Bone marrow (tissue), 2 donors: Measurements from ENCODE around the gene AP3B1.

Experiments used
- DNase-seq, 2 donors: peaks; one replicate each; lab custom pipeline; 2025; lab: John Stamatoyannopoulos, UW

Gene AP3B1

GRCh38 chr5:78003919-78004318 lies 290.6 kb downstream of the AP3B1 start:
- DNase-seq: no peak

DNA sequence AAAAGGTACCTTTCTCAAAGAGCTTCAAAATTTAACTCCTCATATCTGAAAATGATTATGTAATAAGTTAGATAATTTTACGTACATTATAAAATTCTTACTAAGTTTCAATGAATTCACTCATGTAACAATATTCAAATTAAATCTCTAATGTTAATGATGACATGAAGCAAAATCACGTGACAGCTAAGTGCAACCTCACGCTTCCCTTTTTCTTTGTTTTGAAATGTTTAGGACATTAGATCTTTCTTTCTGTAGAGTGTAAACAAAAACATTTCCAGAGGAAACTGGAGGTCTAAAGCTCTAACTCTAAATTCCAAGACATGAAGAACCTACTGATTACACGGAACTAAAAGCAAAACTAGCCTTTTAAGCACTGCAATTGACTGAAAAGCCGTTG lies 291.0 kb downstream of the AP3B1 start:
- no peak for DNase-seq

DNA sequence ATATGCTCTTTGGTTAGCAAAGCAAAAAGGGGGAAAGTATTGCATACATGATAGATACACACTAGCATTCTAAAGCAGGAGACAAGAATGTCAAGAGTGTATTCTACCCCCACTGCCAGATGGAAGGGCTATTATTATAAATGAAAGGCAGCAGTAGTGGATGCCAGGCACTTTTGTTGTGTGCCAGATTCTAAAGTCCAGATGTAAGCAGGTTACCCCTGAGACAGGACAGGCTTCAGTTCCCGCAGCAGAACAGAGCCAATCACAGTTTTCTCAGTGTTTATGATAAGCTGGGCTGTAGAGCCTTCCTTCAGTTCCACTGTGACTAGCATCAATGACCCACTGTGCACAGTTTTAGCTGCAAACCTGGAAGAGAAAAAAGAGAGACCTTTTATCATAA lies 291.8 kb downstream of the AP3B1 start:
- no peak for DNase-seq

DNA sequence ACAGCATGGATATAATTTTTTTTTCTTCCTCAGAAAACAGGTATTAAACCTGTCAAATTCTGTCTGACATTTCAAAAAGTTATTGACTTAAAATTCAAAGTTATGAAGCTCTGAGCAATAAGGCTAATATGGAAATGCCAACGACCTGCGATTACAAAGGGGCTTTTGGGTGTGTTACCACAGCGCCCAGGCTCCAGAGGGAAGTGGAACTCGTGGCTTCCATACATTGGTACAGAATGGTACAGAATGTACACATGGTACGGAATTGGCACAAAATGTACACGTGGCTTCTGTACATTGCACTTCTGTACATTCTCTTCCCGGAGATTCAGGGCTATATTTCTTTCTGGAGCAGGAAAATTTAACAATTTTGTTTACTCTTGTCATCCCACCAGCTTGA lies 293.3 kb downstream of the AP3B1 start:
- no peak for DNase-seq

DNA sequence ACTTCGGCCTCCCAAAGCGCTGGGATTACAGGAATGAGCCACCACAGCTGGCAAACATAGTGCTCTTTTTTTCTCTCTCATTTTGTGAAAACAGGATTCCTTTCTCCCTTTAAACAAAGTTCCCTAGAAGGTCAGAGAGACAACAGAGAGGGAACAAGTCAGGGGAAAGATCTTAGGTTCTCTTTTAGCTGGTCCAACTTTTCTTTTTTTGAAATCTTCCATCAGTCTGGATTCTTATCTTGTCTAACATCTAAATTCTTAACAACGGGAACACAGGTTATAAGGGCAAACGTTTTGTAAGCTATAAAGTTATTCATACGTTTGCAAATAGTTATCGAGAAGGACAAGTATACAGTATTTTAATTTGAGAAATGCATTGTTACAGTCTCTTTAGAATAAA lies 294.3 kb downstream of the AP3B1 start:
- DNase-seq: no peak

DNA sequence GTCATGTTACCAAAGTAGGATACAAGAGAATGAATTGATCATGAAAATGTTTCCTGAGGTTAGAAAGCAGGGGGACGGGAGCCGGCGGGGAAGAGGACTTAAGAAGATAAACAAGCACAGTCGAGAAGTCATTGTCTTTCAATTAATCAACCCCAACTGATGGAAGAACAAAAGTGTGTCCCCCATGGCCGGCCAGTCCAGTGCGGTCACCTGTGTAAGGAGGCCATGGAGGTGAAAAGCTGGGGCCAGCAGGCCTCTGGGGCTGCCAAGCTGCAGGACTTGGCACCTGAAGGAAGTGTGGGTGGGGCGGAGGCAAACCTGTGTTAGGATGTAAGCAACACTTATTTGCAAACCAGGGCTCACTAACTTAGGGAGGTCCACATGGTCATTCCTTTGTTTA lies 295.1 kb downstream of the AP3B1 start:
- DNase-seq: no peak

DNA sequence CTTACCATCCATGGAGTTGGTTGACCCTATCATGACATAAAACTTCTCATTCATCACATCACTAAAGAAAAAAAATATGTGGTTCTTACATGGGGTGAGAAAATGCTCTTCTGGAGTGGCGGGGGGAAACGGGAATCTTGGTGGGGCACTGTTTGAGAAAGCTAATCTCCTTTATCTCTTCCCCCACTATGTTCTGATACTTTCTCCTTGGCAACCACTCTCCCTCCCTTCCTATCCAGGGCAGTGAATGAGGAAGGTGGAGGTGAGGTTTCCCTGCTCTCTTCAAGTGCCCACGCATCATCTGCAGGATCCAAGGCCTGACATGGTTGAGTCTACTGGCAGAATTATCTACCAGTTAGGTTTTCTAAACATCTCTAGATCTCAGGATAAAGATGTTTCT lies 297.6 kb downstream of the AP3B1 start:
- no peak for DNase-seq

DNA sequence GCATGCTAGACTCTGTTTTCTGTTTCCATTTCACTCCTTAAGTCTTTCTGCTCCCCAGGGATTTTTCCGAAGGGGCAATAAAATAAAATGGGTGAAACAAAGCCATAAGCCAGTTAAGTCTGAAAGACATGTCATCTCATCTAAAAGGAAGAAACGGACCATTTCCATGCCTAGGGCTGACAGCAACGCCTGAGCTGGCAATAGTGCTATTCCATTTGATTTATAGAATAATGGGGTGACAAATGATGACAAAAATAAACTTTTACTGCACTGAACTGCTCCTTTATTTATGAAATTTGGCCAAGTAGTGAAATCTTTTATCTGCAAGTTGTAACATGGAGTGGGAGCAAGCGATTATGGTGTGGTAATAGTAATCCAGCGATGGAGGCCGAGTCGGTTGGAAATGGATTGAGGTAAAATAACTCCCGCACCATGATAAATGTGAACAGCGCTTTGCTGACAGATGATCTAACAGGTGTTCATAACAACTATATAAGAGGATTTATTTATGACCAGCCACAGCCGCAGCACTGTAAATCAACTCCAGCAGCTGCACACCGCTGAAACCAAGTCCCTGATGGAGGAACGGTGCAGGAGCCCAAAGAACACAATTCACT lies 298.6 kb downstream of the AP3B1 start:
- DNase-seq: no peak

DNA sequence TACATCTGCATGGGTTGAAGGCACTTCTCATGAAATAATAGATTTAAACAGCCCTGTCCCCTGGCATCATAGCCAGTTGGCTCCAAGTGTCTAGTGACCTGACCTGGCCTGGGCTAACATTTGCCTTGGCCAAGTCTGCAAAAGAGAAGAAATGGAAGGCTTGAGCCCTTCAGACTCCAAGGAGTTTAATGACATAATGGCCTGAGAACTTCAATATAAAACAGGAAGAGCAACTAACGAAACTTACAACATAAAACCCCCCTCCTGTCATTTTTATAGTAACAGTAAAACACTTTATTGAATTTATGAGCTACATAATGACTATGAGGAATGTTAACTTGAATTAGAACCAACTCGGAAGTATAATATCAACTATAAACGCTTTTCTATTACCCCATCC lies 299.6 kb downstream of the AP3B1 start:
- no peak for DNase-seq

DNA sequence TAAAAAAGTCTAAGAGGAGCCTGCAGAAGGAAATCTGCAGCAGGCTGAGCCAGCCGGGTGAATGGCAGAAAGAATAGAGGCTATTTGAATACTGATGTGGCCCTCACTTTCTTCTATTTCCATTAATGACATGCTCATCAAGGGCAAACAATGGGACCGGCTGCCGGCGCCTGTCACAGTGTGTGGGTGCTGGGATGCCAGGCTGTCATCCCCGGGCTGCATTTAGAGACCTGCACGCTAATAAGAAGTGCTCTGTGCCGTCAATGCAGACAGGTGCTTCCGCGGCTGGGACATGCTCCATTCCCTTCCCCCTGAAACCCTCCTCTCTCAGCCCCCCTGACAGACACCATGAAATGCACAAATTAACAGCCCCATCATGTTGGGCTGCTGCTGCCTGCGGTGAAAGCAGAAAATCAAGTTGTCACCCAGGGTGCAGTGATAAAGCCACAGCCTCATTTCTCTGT lies 300.6 kb downstream of the AP3B1 start:
- no peak for DNase-seq

GRCh38 chr5:77993141-77993854 lies 301.2 kb downstream of the AP3B1 start:
- DNase-seq: no peak

DNA sequence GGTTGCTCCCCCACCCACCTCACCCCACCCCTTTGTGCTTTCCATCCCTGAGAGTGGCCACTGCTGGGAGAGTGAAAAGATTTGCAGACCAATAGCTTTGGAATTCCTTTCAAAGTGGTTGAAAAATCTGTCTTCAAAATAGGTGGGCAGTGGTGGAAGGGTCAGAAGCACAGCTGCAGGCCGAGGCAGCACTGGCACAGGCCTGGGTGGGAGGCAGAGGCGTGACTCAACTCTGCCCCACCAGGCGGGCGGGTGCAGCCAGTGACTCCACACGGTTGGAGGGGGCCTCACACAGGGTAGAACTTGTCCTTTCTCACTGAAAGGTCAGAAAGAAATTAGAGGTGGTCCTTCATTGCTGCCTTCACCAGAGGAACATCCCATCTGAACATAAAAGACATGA lies 303.4 kb downstream of the AP3B1 start:
- DNase-seq: no peak

DNA sequence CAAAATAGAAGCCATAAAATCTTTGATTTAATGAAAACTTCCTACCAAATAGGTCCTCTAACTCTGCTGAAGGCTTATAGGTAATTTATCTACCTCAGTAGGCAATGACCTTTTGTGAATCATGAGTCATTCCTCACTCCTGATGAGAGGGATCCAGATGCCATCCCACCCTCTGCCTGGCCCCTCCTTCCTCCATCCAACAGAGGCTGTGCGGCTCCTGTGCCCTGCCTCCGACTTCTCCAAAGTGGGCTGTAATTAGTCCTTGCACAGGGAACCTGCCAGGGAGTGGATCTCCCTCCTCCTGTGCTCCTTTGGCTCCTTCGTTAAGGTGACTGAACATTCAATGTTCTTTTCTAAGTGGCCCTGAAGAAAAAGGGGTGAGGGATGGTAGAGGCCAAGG lies 304.5 kb downstream of the AP3B1 start:
- DNase-seq: no peak

GRCh38 chr5:77987988-77988387 lies 306.5 kb downstream of the AP3B1 start:
- no peak for DNase-seq

- DNase-seq: no peak
Observed at GRCh38 chr5:77987331-77987730, 307.2 kb downstream of the AP3B1 start.

DNA sequence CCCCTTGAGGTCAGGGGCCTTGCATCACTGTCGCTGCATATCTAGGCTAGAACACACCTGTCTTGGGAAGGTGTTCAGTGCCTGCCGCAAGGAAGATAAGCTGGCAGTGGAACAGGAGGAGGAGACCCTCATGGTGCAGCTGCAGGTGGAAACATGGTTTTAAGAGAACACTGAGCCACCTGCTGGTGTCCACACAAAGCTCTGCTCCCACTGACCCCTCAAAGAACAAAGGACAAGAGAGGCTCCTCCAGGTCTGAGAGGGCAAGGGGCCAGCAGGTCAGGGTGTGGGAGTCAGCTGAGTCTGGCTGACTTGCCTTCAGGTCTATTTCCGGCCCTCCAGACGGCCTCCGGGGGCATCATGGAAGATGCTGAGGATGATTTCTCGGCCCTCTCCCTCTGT lies 308.2 kb downstream of the AP3B1 start:
- no peak for DNase-seq

- no peak for DNase-seq
Observed at GRCh38 chr5:77985247-77985646, 309.3 kb downstream of the AP3B1 start.

- DNase-seq: no peak
Observed at GRCh38 chr5:77984587-77984986, 309.9 kb downstream of the AP3B1 start.

GRCh38 chr5:77983482-77984199 lies 310.9 kb downstream of the AP3B1 start:
- DNase-seq: no peak

DNA sequence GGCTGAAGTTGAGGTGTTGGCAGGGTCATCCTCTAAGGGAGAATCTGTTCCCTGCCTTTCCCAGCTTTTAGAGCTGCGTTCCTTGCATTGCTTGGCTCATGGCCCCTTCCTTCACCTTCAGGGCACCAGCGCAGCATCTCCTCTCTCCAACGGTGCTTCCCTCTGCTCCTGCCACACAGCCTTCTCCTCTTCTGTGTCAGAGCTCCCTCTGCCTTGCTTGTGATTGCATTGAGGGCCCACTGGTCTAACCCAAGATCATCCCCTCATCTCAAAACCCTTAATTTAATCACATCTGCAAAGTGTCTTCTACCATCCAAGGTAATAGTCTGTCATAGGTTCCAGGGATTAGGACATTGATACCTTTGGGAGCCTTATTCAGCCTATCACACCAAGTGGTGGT lies 312.7 kb downstream of the AP3B1 start:
- no peak for DNase-seq

DNA sequence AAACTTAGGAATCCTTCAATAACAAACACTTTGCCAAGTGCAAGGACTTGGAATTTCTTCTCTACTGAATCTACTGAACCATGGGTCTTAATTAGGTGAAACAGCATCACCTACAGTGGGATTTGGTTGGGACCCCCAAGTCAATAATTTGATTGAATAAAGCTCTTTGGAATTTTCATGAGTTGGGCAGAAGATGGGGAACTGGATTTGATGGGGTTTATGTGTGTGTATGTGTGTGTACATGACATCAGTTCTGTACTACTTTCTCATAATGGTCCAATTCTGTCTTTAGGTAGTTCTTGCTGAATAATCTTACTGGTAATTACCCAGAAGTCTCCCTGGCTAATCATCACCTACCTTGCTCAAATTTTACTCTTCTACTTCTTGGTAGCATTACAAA lies 319.9 kb downstream of the AP3B1 start:
- no peak for DNase-seq

DNA sequence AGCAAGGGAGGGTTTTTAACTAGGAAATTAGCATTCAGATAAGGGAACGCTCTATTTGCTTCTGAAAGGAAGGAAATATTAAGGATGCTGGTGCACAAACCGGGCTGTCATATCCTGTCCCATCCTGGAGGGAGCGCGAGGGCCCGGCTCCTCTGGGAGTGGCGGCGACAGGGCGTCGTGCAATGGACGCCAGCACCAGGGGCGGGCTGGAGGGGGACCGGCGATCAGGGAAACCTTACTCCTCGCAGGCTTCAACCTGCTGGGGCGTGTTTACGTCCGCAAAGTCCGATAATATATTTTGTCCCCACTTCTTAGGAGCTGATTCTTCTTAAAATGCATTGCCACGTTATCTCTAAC lies 321.3 kb downstream of the AP3B1 start:
- no peak for DNase-seq

GRCh38 chr5:77972469-77973252 lies 321.8 kb downstream of the AP3B1 start:
- DNase-seq: no peak
